ENCODE data around the gene IQCH. TPM values are rescaled to one million over a fixed set of nuclear protein-coding genes. Genes with fewer than 3 reads are reported as not detected.
A peak's percentile ranks its signal among the peaks of the same experiment; 100 is the strongest.

Gene IQCH
- 1 to 10 TPM in 2 of 4 donors, under 1 TPM in 1, not detected in 1; 0.27 to 4.6 (median 1.1) TPM for total RNA-seq

- peak; percentile 99 for ATAC-seq
- 0% methylated on average over 6 of the region's 76 CpGs for WGBS, 2 donors (ENCODE audit: low coverage in 1 of 2)
- no peaks in the 10 kb centered on the region for H3K27me3 ChIP-seq
Measured at GRCh38 chr15:67254238-67255175, at the start of gene IQCH, which contains the start of gene AAGAB. IQCH (plus strand) TSS chr15:67254786; CDS start chr15:67254897, 111 bp downstream. AAGAB (minus strand) TSS chr15:67254661; CDS start chr15:67254631, 30 bp downstream.

GRCh38 chr15:67207555-67208207 is 46.9 kb upstream of the IQCH start:
- H3K27ac ChIP-seq = no peak overlapping the region
- H3K4me1 ChIP-seq = peaks cover 0 to 4% (median 0%) of the 10 kb centered on the region in 3 donors
- no peaks in the 10 kb centered on the region for H3K9me3 ChIP-seq
- WGBS, 2 donors (ENCODE audit: low coverage in 1 of 2) = 90 to 96% methylated on average over 3 of the region's 3 CpGs
- H3K27me3 ChIP-seq = no peaks in the 10 kb centered on the region
- no peak for ATAC-seq
- peaks cover 2 to 44% of the 10 kb centered on the region in 2 donors for H3K36me3 ChIP-seq
- TF ChIP-seq POLR2A (IDR thresholded peaks at IDR 0.05) (no peak), POLR2AphosphoS5 (IDR thresholded peaks at IDR 0.05) (no peak), EP300 (IDR thresholded peaks at IDR 0.05) (no peak)
- TF ChIP-seq, protein P1, sequence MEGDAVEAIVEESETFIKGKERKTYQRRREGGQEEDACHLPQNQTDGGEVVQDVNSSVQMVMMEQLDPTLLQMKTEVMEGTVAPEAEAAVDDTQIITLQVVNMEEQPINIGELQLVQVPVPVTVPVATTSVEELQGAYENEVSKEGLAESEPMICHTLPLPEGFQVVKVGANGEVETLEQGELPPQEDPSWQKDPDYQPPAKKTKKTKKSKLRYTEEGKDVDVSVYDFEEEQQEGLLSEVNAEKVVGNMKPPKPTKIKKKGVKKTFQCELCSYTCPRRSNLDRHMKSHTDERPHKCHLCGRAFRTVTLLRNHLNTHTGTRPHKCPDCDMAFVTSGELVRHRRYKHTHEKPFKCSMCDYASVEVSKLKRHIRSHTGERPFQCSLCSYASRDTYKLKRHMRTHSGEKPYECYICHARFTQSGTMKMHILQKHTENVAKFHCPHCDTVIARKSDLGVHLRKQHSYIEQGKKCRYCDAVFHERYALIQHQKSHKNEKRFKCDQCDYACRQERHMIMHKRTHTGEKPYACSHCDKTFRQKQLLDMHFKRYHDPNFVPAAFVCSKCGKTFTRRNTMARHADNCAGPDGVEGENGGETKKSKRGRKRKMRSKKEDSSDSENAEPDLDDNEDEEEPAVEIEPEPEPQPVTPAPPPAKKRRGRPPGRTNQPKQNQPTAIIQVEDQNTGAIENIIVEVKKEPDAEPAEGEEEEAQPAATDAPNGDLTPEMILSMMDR (IDR thresholded peaks at IDR 0.05) = no peak
- H3K4me3 ChIP-seq = no peak overlapping the region

More at GRCh38 chr15:67254238-67255175, at the start of gene IQCH, which contains the start of gene AAGAB:
- H3K4me3 ChIP-seq = peak within 1 kb of the TSS; percentile 62 to 90
- H3K27ac ChIP-seq = peak within 1 kb of the TSS; percentile 71 to 92 (median 92)
- H3K4me1 ChIP-seq = peaks cover 0 to 25% (median 10%) of the 10 kb centered on the region in 3 donors
- no peaks in the 10 kb centered on the region for H3K9me3 ChIP-seq
- no peaks in the 10 kb centered on the region for H3K36me3 ChIP-seq
- no peak for TF ChIP-seq EP300 (IDR thresholded peaks at IDR 0.05)
- TF ChIP-seq, protein P1 (IDR thresholded peaks at IDR 0.05) = peak in 3 of 4 experiments; percentile 8 to 38 (median 27)
- TF ChIP-seq POLR2AphosphoS5 (IDR thresholded peaks at IDR 0.05) = peak; percentile 93
- TF ChIP-seq POLR2A (IDR thresholded peaks at IDR 0.05) = peak; percentile 65 to 66

DNA sequence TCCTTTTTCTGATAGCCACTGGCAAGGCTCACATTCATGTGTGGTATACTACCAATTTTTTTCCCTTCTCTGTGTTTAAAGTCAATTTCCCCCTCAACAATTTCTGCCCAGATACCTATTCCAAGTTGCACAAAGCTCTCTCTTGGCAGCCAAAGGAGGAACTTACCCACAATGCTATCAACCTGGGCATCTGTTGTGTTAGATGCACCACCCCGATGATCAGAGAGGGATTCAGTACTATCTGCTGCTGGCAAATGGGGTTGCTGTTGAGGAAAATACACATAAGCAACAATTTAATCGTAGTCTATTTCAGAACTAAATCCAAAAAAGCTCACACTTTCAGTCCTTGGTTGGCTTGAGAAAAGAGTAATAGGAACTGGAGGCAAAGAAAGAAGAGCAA is 46.2 kb upstream of the IQCH start:
- peaks cover 0 to 12% (median 0%) of the 10 kb centered on the region in 3 donors for H3K4me1 ChIP-seq
- H3K27ac ChIP-seq = no peak overlapping the region
- no peaks in the 10 kb centered on the region for H3K27me3 ChIP-seq
- peaks cover 2 to 38% of the 10 kb centered on the region in 2 donors for H3K36me3 ChIP-seq
- no peak for ATAC-seq
- no peak overlapping the region for H3K4me3 ChIP-seq
- TF ChIP-seq, protein P1 (IDR thresholded peaks at IDR 0.05) = no peak
- TF ChIP-seq POLR2A (IDR thresholded peaks at IDR 0.05) (no peak), EP300 (IDR thresholded peaks at IDR 0.05) (no peak), POLR2AphosphoS5 (IDR thresholded peaks at IDR 0.05) (no peak)
- no peaks in the 10 kb centered on the region for H3K9me3 ChIP-seq
- WGBS, 2 donors (ENCODE audit: low coverage in 1 of 2) = 97% methylated on average over 2 of the region's 2 CpGs; no CpG with 5 or more reads in 1 of the 2 donors

- TF ChIP-seq EP300 (IDR thresholded peaks at IDR 0.05) (no peak), POLR2A (IDR thresholded peaks at IDR 0.05) (no peak), POLR2AphosphoS5 (IDR thresholded peaks at IDR 0.05) (no peak)
- TF ChIP-seq, protein P1 (IDR thresholded peaks at IDR 0.05) = no peak
- no peak for ATAC-seq
- H3K27me3 ChIP-seq = no peaks in the 10 kb centered on the region
- WGBS, 2 donors (ENCODE audit: low coverage in 1 of 2) = 93 to 96% methylated on average over 3 to 5 of the region's 5 CpGs
- H3K27ac ChIP-seq = no peak overlapping the region
- H3K4me3 ChIP-seq = no peak overlapping the region
- H3K36me3 ChIP-seq = peaks cover 2 to 26% of the 10 kb centered on the region in 2 donors
- no peaks in the 10 kb centered on the region for H3K9me3 ChIP-seq
- peaks cover 0 to 12% (median 0%) of the 10 kb centered on the region in 3 donors for H3K4me1 ChIP-seq
Measured at GRCh38 chr15:67210555-67211168, 43.9 kb upstream of the IQCH start.
